ENCODE data around the gene ENOX1. TPM values are rescaled to one million over a fixed set of nuclear protein-coding genes. Genes with fewer than 3 reads are reported as not detected.

ENOX1 gene
- total and polyA plus RNA-seq, 2 of the 13 experiments (the other 11 are each of a cell fraction or from before 2014, with no cell fraction given), result not detected

GRCh38 chr13:43815204-43815603 is 28.4 kb upstream of the ENOX1 start:
- CTCF ChIA-PET (ENCODE audit: low intra/inter-chr PET ratio, low total read pairs), result no interaction called here
- no peak overlapping the region for H3K27ac ChIP-seq (ENCODE audit: extremely low read length, insufficient read depth, low read length)
- WGBS (ENCODE audit: low lambda C conversion rate), result 3% methylated on average over 2 of the region's 2 CpGs
- no peaks in the 10 kb centered on the region for H3K36me3 ChIP-seq (replicated peaks in 1 of 2; ENCODE audit: control insufficient read depth in 1 of 2, insufficient read depth in 2 of 2, low read length in 2 of 2)
- no peak overlapping the region for H3K4me2 ChIP-seq (ENCODE audit: low read depth, low read length)
- POLR2A ChIA-PET, result no interaction called here
- FAIRE-seq (no peak), ATAC-seq (no peak), DNase-seq (ENCODE audit: low spot score) (no peak)
- no peaks in the 10 kb centered on the region for H3K79me2 ChIP-seq (ENCODE audit: insufficient read depth, low read length)
- TF ChIP-seq ZNF253 (CRISPR knock-in tag; IDR thresholded peaks at IDR 0.05; ENCODE audit: borderline replicate concordance), result no peak
- no peak for TF ChIP-seq ZNF20 (CRISPR knock-in tag; IDR thresholded peaks at IDR 0.05)
- no peak for TF ChIP-seq FLYWCH1 (CRISPR knock-in tag; IDR thresholded peaks at IDR 0.05)
- TF ChIP-seq KLF12 (CRISPR knock-in tag; IDR thresholded peaks at IDR 0.05; ENCODE audit: borderline replicate concordance), result no peak
- no peak for TF ChIP-seq NR0B2 (CRISPR knock-in tag; IDR thresholded peaks at IDR 0.05)
- no peak overlapping the region for H2AFZ ChIP-seq (ENCODE audit: low read length)
- no peaks in the 10 kb centered on the region for H3K4me1 ChIP-seq (ENCODE audit: insufficient read depth, low read length)
- no peaks in the 10 kb centered on the region; a peak in 1 of 5 replicates for H3K27me3 ChIP-seq (ENCODE audit: control insufficient read depth in 1 of 2, insufficient read depth in 2 of 2, low read length in 2 of 2)
- H3K9me3 ChIP-seq (ENCODE audit: low read length), result no peaks in the 10 kb centered on the region
- intact Hi-C loops (cut with micrococcal nuclease; ENCODE audit: unreplicated experiment) (no loop called here), in situ Hi-C loops (cut with HindIII; ENCODE audit: extremely low pct_ligation_motif_present, low pct_unique_long_range_greater_than_20kb) (loop anchor here (25.0 kb wide), 1 partner anchor 853 kb away; no protein-coding TSS in a partner anchor)
- no peaks in the 10 kb centered on the region for H4K20me1 ChIP-seq (ENCODE audit: insufficient read depth, low read length)
- no peak overlapping the region for H3K9ac ChIP-seq (ENCODE audit: insufficient read depth, low read depth, low read length)
- no peak overlapping the region for H3K4me3 ChIP-seq (replicated peaks in 1 of 3; ENCODE audit: insufficient read depth in 1 of 3, low read depth in 2 of 3, low read length in 3 of 3)
- BruUV-seq (replicated peaks), result no TSS peak

GRCh38 chr13:43808676-43809075 is 21.9 kb upstream of the ENOX1 start:
- no peaks in the 10 kb centered on the region; a peak in 1 of 5 replicates for H3K27me3 ChIP-seq (ENCODE audit: control insufficient read depth in 1 of 2, insufficient read depth in 2 of 2, low read length in 2 of 2)
- ChIA-PET POLR2A (no interaction called here), CTCF (ENCODE audit: low intra/inter-chr PET ratio, low total read pairs) (no interaction called here)
- TF ChIP-seq ZNF224 (CRISPR knock-in tag; IDR thresholded peaks at IDR 0.05) (no peak), LBX2 (CRISPR knock-in tag; IDR thresholded peaks at IDR 0.05; ENCODE audit: borderline replicate concordance) (no peak), GLMP (CRISPR knock-in tag; IDR thresholded peaks at IDR 0.05; ENCODE audit: borderline replicate concordance) (no peak), SETDB1 (CRISPR knock-in tag; IDR thresholded peaks at IDR 0.05; ENCODE audit: borderline replicate concordance) (no peak)
- H3K79me2 ChIP-seq (ENCODE audit: insufficient read depth, low read length), result no peaks in the 10 kb centered on the region
- in situ Hi-C loops (cut with HindIII; ENCODE audit: extremely low pct_ligation_motif_present, low pct_unique_long_range_greater_than_20kb) (loop anchor here (25.0 kb wide), 1 partner anchor 846 kb away; no protein-coding TSS in a partner anchor), intact Hi-C loops (cut with micrococcal nuclease; ENCODE audit: unreplicated experiment) (no loop called here)
- no peak overlapping the region for H3K27ac ChIP-seq (ENCODE audit: extremely low read length, insufficient read depth, low read length)
- no peak overlapping the region for H3K9ac ChIP-seq (ENCODE audit: insufficient read depth, low read depth, low read length)
- BruUV-seq (replicated peaks), result no TSS peak
- H2AFZ ChIP-seq (ENCODE audit: low read length), result no peak overlapping the region
- DNase-seq (ENCODE audit: low spot score) (no peak), FAIRE-seq (no peak), ATAC-seq (no peak)
- no peak overlapping the region for H3K4me3 ChIP-seq (replicated peaks in 1 of 3; ENCODE audit: insufficient read depth in 1 of 3, low read depth in 2 of 3, low read length in 3 of 3)
- no peak overlapping the region for H3K4me2 ChIP-seq (ENCODE audit: low read depth, low read length)
- H3K4me1 ChIP-seq (ENCODE audit: insufficient read depth, low read length), result no peaks in the 10 kb centered on the region
- no peaks in the 10 kb centered on the region for H4K20me1 ChIP-seq (ENCODE audit: insufficient read depth, low read length)
- H3K36me3 ChIP-seq (replicated peaks in 1 of 2; ENCODE audit: control insufficient read depth in 1 of 2, insufficient read depth in 2 of 2, low read length in 2 of 2), result no peaks in the 10 kb centered on the region
- no peaks in the 10 kb centered on the region for H3K9me3 ChIP-seq (ENCODE audit: low read length)

Data from HepG2 (cell line).